Hematopoietic multipotent progenitor cell treated with erythropoietin and hydrocortisone succinate and interleukin-3 and kit ligand, for 6 days (in vitro differentiated cells): ENCODE measurements around the gene KIR2DL1.
"Not testable (repeated sequence)": the region's sequence is repeated elsewhere in the genome, so short reads cannot be mapped to it uniquely, and the experiment has no call there.

Experiments
- DNase-seq: peaks from one replicate; pipeline ENCODE4 v3.0.0-alpha.2; 2015

KIR2DL1 gene

DNA sequence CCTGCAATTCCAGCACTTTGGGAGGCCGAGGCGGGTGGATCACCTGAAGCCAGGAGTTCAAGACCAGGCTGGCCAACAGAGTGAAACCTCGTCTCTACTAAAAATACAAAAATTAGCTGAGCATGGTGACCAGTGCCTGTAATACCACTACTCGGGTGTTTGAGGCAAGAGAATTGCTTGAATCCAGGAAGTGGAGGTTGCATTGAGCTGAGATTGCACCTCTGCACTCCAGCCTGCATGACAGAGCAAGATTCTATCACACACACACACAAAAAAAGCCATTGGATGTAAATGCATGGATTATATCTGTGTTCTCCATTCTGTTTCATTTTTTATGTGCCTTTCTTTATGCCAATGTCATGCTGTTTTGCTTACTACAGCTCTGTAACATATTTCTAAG is 54.8 kb downstream of the KIR2DL1 start:
- not testable (repeated sequence) for DNase-seq

GRCh38 chr19:54825326-54825725 is 55.7 kb downstream of the KIR2DL1 start:
- not testable (repeated sequence) for DNase-seq

DNA sequence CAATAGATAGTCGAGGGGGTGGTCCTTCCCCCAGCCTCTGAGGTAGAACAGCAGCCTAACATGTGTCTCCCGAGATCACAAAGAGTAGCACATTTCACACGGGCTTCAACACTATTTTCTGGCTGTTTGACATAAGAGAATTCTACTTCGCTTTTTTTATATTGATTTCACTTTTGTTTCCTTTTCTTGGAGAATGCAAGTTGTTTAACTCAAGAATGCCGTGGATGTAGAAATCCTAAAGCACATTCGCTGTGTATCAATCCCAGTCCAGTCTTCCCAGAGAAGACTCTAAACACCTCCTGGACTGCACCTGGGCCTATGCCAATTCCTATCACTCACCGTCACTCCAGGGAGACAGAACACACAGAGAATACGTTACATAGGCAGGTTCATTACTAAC is 58.5 kb downstream of the KIR2DL1 start:
- not testable (repeated sequence) for DNase-seq

DNA sequence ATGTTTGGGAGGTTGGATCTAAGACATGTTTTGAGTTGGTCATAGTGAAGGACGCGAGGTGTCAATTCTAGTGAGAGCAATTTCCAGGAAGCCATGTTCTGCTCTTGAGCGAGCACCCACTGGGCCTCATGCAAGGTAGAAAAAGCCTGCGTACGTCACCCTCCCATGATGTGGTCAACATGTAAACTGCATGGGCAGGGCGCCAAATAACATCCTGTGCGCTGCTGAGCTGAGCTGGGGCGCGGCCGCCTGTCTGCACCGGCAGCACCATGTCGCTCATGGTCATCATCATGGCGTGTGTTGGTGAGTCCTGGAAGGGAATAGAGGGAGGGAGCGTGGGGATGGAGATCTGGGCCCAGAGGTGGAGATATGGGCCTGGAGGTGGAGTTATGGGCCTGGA is 62.9 kb downstream of the KIR2DL1 start, which contains the start of gene KIR2DS4:
Gene KIR2DS4 (plus strand): TSS at position 181 of the 400 bp plus-strand sequence.
- DNase-seq, result not testable (repeated sequence)
